ENCODE measurements around the gene ARX.

Gene ARX

DNA sequence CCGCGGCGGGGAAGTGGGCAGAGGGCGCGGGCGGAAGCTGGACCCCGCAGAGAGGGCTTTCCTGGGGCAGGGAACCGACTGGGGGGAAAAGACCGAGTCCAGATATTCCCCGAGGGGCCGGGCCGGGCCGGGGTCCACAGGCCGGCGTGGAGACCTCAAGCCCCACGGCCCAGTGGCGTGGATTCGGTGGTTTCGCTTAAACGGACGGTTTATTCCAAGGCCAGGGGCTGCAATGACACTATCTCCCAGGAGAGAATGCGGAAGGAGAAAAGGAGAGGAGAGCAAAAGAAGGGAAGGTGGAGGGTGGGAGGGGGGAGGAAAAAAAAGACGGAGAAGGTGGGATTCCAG is 10.8 kb downstream of the ARX start:
- TF ChIP-seq, protein P1, sequence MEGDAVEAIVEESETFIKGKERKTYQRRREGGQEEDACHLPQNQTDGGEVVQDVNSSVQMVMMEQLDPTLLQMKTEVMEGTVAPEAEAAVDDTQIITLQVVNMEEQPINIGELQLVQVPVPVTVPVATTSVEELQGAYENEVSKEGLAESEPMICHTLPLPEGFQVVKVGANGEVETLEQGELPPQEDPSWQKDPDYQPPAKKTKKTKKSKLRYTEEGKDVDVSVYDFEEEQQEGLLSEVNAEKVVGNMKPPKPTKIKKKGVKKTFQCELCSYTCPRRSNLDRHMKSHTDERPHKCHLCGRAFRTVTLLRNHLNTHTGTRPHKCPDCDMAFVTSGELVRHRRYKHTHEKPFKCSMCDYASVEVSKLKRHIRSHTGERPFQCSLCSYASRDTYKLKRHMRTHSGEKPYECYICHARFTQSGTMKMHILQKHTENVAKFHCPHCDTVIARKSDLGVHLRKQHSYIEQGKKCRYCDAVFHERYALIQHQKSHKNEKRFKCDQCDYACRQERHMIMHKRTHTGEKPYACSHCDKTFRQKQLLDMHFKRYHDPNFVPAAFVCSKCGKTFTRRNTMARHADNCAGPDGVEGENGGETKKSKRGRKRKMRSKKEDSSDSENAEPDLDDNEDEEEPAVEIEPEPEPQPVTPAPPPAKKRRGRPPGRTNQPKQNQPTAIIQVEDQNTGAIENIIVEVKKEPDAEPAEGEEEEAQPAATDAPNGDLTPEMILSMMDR (conservative IDR thresholded peaks at IDR 0.05) = no peak
- no peak overlapping the region for H3K27ac ChIP-seq

- TF ChIP-seq, protein P1 (conservative IDR thresholded peaks at IDR 0.05) = no peak
- H3K27ac ChIP-seq = no peak overlapping the region
Observed at GRCh38 chrX:25004485-25005032, 11.2 kb downstream of the ARX start.

DNA sequence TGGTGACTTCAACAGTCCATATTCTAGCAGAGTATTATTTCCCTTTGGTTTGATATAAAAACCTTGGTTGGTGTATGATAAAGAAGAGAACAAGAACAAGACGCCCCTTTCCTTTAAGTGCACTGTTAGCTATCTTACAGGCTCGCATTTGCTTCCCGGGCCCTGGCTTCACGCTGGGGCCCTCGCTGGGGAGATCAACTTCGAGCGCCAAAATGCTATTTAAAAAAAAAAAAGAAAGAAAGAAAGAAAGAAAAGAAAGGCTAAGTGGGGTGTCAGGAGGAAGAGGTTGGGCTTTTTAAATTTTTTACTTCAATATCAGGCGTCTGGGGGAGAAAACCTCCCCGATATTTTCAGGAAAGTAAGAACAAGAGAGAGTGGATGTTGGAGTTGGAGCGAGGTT is 11.7 kb downstream of the ARX start:
- no peak overlapping the region for H3K27ac ChIP-seq
- TF ChIP-seq, protein P1 (conservative IDR thresholded peaks at IDR 0.05) = no peak

DNA sequence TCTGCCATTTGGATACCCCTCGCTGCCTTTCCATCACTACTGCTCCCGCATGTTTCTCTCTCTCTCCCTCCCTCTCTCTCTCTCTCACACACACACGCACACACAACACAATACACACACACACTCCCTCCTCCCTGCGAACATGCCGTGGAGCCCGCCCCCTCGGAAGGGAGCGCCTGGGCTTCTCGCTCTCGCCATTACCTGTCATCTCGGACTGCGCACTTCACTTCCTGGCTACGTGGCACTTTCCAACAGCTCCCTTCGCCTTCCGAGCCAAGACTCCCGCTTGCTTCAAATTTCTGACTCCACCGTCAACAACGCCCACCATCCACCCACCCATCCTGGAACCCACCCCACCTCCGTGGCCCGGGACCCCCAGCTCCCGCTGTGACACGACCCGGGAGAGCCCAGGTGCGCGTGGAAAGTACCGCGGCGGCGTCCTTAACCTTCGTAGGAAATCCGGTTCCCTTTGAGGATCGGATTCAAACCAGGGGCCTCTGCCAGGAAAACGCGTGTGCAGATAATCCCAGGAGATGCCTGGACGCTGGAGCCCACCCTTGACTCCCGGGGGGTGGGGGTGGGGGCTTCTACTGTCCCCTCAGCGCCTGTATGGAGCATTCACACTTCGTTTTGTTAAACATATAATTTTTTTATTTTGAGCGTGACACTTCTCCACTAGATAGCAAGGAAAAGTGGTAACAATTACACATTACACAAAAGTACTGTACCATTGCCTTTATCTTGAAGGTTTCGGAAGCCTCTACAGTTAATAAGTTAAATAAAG is 12.5 kb downstream of the ARX start:
- TF ChIP-seq, protein P1 (conservative IDR thresholded peaks at IDR 0.05) = no peak
- H3K27ac ChIP-seq = peak overlapping the region; percentile 19; the same call in 1 of the 2 replicates

- TF ChIP-seq, protein P1 (conservative IDR thresholded peaks at IDR 0.05) = no peak
- H3K27ac ChIP-seq = no peak overlapping the region
Observed at GRCh38 chrX:25002661-25003020, 13.1 kb downstream of the ARX start.

- H3K27ac ChIP-seq = no peak overlapping the region
- TF ChIP-seq, protein P1 (conservative IDR thresholded peaks at IDR 0.05) = no peak
Observed at GRCh38 chrX:25001808-25002660, 13.7 kb downstream of the ARX start.

DNA sequence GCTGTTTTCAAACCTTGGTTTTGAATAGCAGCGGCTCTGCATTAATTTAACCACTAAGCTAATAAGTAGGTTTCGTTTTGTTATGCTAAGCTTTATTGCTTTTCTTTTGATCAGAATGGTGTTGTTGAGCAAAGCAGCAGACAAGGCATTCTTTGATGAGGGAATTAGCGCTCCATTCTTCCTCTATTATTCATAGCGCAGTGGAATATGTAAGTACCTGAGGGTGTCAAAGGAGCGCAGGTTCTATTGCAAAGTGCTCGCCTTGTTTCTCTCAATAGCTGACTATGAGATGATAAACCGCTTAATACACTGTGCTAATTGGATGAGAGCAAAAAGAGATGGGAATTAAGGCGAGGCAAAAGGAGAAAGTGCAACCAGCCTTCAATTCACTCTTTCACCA is 16.3 kb downstream of the ARX start:
- TF ChIP-seq, protein P1 (conservative IDR thresholded peaks at IDR 0.05) = no peak
- H3K27ac ChIP-seq = no peak overlapping the region
